Measurements from ENCODE around the gene RANBP1. TPM values are rescaled to one million over a fixed set of nuclear protein-coding genes. Genes with fewer than 3 reads are reported as not detected.

The RANBP1 gene
- polyA plus RNA-seq, 2 of the 4 experiments (the other 2 are of a cell fraction) = 239 to 338 TPM

DNA sequence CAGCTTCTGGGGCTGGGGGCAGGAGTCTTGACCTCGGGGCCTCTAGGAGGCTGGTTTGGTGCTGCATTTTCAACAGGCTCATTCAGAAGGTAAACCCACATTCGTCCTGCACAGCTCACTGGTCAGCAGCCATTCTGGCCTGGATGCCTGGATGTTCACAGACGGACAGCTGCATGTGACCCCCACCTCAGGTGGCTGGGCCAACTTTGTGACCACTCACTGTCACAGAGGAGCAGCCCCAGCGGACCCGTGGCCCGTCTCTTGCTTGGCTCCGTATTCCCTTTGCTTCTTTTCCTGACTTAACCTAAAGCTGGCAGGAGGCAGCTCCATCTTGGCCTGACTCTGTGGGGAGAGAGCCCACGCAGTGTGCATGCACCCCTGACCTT lies 27.6 kb upstream of the RANBP1 start:
- 97% methylated on average over 2 of the region's 8 CpGs for WGBS (ENCODE audit: missing lambda C conversion rate)
- Histone ChIP-seq H3K9me3 (no peaks in the 10 kb centered on the region), H3K27ac (no peak overlapping the region), H3K4me3 (no peak overlapping the region), H3K4me2 (no peak overlapping the region), H3K4me1 (no peaks in the 10 kb centered on the region; the same call in 2 of the 3 replicates)
- CTCF ChIA-PET = interaction anchor here (0.8 kb wide), 1 partner anchor 8 kb away, joined by 3 read pairs; no protein-coding TSS in a partner anchor
- FAIRE-seq = no peak
- POLR2A ChIA-PET = no interaction called here
- TF ChIP-seq GATA3 (IDR thresholded peaks at IDR 0.05; ENCODE audit: borderline replicate concordance) (no peak), CBX8 (IDR thresholded peaks at IDR 0.05) (no peak), ZFP36 (IDR thresholded peaks at IDR 0.05; ENCODE audit: borderline replicate concordance, partially characterized antibody) (no peak), MYC (IDR thresholded peaks at IDR 0.05; ENCODE audit: borderline replicate concordance, low read length) (no peak), HEYL (CRISPR knock-in tag; IDR thresholded peaks at IDR 0.05) (no peak), ZNF302 (CRISPR knock-in tag; IDR thresholded peaks at IDR 0.05) (no peak), POLR2A (IDR thresholded peaks at IDR 0.05; ENCODE audit: low read length) (no peak)
- DNase-seq (ENCODE audit: low read depth in 1 of 2, low spot score in 1 of 2) = no peak
- no peak for ATAC-seq

DNA sequence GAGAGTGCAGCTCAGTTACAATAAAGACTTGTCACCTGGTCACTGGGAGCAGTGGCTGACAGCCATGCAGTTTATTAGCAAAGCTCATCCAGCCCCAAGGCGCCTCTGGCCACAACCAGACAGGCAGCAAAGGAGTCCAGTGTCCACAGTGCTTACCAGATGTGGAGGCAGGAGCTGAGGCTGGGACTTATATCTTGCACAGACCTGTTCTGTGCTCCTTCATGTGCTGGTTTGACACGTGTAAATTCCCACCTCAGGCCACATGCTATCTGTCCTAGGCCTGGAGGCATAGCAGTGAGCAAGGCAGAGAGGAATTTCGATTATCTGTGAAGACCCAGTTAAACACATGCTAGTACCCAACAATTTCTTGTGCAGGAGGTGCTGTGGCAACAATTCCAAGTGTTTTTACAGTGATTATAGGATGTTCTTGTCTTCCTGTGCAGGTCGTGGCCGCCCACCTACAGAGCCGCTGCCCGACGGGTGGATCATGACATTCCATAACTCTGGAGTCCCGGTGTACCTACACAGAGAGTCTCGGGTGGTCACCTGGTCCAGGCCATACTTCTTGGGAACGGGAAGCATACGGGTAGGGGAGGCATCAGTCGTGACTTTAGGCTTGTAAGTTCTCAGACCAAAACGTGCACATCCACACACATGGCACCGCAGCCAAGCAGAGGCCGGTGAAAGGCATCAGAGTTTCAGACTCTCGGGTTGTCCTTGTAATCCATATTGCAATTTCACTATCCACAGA lies 26.5 kb upstream of the RANBP1 start:
- CTCF ChIA-PET = no interaction called here
- H3K9me3 ChIP-seq = no peaks in the 10 kb centered on the region
- no peak overlapping the region for H3K4me2 ChIP-seq
- DNase-seq (ENCODE audit: low read depth in 1 of 2, low spot score in 1 of 2) = no peak
- FAIRE-seq = no peak
- POLR2A ChIA-PET = no interaction called here
- no peak for ATAC-seq
- H3K27ac ChIP-seq = no peak overlapping the region
- no peak overlapping the region for H3K4me3 ChIP-seq
- H3K4me1 ChIP-seq = no peaks in the 10 kb centered on the region; the same call in 2 of the 3 replicates
- TF ChIP-seq, protein P1, sequence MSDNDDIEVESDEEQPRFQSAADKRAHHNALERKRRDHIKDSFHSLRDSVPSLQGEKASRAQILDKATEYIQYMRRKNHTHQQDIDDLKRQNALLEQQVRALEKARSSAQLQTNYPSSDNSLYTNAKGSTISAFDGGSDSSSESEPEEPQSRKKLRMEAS (IDR thresholded peaks at IDR 0.05) = no peak
- TF ChIP-seq, protein P2, sequence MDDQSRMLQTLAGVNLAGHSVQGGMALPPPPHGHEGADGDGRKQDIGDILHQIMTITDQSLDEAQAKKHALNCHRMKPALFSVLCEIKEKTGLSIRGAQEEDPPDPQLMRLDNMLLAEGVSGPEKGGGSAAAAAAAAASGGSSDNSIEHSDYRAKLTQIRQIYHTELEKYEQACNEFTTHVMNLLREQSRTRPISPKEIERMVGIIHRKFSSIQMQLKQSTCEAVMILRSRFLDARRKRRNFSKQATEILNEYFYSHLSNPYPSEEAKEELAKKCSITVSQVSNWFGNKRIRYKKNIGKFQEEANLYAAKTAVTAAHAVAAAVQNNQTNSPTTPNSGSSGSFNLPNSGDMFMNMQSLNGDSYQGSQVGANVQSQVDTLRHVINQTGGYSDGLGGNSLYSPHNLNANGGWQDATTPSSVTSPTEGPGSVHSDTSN (IDR thresholded peaks at IDR 0.05) = no peak
- TF ChIP-seq CHD4 (IDR thresholded peaks at IDR 0.05; ENCODE audit: borderline replicate concordance) (no peak), HEYL (CRISPR knock-in tag; IDR thresholded peaks at IDR 0.05) (no peak), RFX5 (IDR thresholded peaks at IDR 0.05) (no peak), MAFK (IDR thresholded peaks at IDR 0.05; ENCODE audit: partially characterized antibody) (no peak), JUN (IDR thresholded peaks at IDR 0.05) (no peak), POLR2AphosphoS2 (conservative IDR thresholded peaks at IDR 0.05; ENCODE audit: low read length) (no peak), RAD21 (conservative IDR thresholded peaks at IDR 0.05 in 1 of 2, IDR thresholded peaks at IDR 0.05 in 1 of 2) (no peak), CBX2 (IDR thresholded peaks at IDR 0.05; ENCODE audit: borderline replicate concordance, low read depth) (no peak), HOXB5 (CRISPR knock-in tag; IDR thresholded peaks at IDR 0.05) (no peak), NR3C1 (IDR thresholded peaks at IDR 0.05) (no peak), TFCP2L1 (CRISPR knock-in tag; IDR thresholded peaks at IDR 0.05) (no peak), NFE2L2 (conservative IDR thresholded peaks at IDR 0.05; ENCODE audit: low read length) (no peak)
- TF ChIP-seq, protein P3, sequence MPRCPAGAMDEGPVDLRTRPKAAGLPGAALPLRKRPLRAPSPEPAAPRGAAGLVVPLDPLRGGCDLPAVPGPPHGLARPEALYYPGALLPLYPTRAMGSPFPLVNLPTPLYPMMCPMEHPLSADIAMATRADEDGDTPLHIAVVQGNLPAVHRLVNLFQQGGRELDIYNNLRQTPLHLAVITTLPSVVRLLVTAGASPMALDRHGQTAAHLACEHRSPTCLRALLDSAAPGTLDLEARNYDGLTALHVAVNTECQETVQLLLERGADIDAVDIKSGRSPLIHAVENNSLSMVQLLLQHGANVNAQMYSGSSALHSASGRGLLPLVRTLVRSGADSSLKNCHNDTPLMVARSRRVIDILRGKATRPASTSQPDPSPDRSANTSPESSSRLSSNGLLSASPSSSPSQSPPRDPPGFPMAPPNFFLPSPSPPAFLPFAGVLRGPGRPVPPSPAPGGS (IDR thresholded peaks at IDR 0.05) = no peak
- TF ChIP-seq, protein P4, sequence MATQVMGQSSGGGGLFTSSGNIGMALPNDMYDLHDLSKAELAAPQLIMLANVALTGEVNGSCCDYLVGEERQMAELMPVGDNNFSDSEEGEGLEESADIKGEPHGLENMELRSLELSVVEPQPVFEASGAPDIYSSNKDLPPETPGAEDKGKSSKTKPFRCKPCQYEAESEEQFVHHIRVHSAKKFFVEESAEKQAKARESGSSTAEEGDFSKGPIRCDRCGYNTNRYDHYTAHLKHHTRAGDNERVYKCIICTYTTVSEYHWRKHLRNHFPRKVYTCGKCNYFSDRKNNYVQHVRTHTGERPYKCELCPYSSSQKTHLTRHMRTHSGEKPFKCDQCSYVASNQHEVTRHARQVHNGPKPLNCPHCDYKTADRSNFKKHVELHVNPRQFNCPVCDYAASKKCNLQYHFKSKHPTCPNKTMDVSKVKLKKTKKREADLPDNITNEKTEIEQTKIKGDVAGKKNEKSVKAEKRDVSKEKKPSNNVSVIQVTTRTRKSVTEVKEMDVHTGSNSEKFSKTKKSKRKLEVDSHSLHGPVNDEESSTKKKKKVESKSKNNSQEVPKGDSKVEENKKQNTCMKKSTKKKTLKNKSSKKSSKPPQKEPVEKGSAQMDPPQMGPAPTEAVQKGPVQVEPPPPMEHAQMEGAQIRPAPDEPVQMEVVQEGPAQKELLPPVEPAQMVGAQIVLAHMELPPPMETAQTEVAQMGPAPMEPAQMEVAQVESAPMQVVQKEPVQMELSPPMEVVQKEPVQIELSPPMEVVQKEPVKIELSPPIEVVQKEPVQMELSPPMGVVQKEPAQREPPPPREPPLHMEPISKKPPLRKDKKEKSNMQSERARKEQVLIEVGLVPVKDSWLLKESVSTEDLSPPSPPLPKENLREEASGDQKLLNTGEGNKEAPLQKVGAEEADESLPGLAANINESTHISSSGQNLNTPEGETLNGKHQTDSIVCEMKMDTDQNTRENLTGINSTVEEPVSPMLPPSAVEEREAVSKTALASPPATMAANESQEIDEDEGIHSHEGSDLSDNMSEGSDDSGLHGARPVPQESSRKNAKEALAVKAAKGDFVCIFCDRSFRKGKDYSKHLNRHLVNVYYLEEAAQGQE (IDR thresholded peaks at IDR 0.05) = no peak
- TF ChIP-seq, protein P5, sequence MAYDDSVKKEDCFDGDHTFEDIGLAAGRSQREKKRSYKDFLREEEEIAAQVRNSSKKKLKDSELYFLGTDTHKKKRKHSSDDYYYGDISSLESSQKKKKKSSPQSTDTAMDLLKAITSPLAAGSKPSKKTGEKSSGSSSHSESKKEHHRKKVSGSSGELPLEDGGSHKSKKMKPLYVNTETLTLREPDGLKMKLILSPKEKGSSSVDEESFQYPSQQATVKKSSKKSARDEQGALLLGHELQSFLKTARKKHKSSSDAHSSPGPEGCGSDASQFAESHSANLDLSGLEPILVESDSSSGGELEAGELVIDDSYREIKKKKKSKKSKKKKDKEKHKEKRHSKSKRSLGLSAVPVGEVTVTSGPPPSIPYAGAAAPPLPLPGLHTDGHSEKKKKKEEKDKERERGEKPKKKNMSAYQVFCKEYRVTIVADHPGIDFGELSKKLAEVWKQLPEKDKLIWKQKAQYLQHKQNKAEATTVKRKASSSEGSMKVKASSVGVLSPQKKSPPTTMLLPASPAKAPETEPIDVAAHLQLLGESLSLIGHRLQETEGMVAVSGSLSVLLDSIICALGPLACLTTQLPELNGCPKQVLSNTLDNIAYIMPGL (CRISPR knock-in tag; IDR thresholded peaks at IDR 0.05; ENCODE audit: borderline replicate concordance) = no peak
- 91% methylated on average over 17 of the region's 17 CpGs for WGBS (ENCODE audit: missing lambda C conversion rate)
